ENCODE results near the gene SKOR1.

GRCh38 chr15:67781061-67781460 lies 44.2 kb upstream of the SKOR1 start:
- no peak for TF ChIP-seq REST (IDR thresholded peaks at IDR 0.05; ENCODE audit: insufficient replicate concordance, low read depth)
- no peak for TF ChIP-seq CTCF (IDR thresholded peaks at IDR 0.05; ENCODE audit: insufficient read depth, low read length)
- no peak for TF ChIP-seq GABPA (IDR thresholded peaks at IDR 0.05; ENCODE audit: low read depth)
- no peak for TF ChIP-seq SPI1 (IDR thresholded peaks at IDR 0.05; ENCODE audit: borderline replicate concordance, low read depth)
- TF ChIP-seq POLR2AphosphoS5 (IDR thresholded peaks at IDR 0.05; ENCODE audit: low read depth) = no peak
